Activated CD8-positive, alpha-beta T cell treated with anti-CD3 and anti-CD28 coated beads for 36 hours (primary cell): ENCODE data around the gene CYTH3. TPM values are rescaled to one million over a fixed set of nuclear protein-coding genes. Genes with fewer than 3 reads are reported as not detected.
A peak's percentile ranks its signal among the peaks of the same experiment; 100 is the strongest.

ENCODE experiments used
- ATAC-seq: fragments of 200-7000 bp; cut with Tn5 transposase; one replicate; pipeline ENCODE4 v1.10.0; 2021; ENCODE audit warnings: mild to moderate bottlenecking, moderate library complexity
- CTCF ChIA-PET: fragments of 350-600 bp; sonication (Branson Sonifier 250); formaldehyde crosslinking; loops from one replicate; lab custom pipeline; 2021; ENCODE audit warnings: antibody characterized with exemption; lab: Charles Lee
- POLR2A ChIA-PET: fragments of 350-600 bp; sonication (Branson Sonifier 250); formaldehyde crosslinking; loops from one replicate; lab custom pipeline; 2021; ENCODE audit warnings: antibody characterized with exemption; lab: Charles Lee
- DNase-seq: peaks from one replicate; pipeline ENCODE4 v3.0.0-alpha.2; 2020
- H3K27ac Mint-ChIP-seq: one replicate; pipeline ENCODE4 v1.8.0; 2021; ENCODE audit warnings: mild to moderate bottlenecking, mixed read lengths
- H3K27me3 Mint-ChIP-seq: one replicate; pipeline ENCODE4 v1.8.0; 2021; ENCODE audit warnings: mixed read lengths
- H3K36me3 Mint-ChIP-seq: one replicate; pipeline ENCODE4 v1.8.0; 2021; ENCODE audit warnings: low read depth, mixed read lengths
- H3K4me1 Mint-ChIP-seq: one replicate; pipeline ENCODE4 v1.8.0; 2021; ENCODE audit warnings: low read depth, mixed read lengths
- H3K4me3 Mint-ChIP-seq: one replicate; pipeline ENCODE4 v1.8.0; 2021; ENCODE audit warnings: mild to moderate bottlenecking, moderate library complexity, mixed read lengths
- H3K9me3 Mint-ChIP-seq: one replicate; pipeline ENCODE4 v1.8.0; 2021; ENCODE audit warnings: mixed read lengths
- CTCF ChIP-seq: fragments of 200-600 bp; IDR thresholded peaks from one replicate; pipeline ENCODE4 v1.8.0; 2022; ENCODE audit warnings: antibody characterized with exemption, mild to moderate bottlenecking
- intact Hi-C: fragments of 100-400 bp; cut with micrococcal nuclease; formaldehyde crosslinking; loops from one replicate; pipeline ENCODE4 v1.10.0; 2022
- total RNA-seq, 2 experiments: library from RNA; stranded (reverse); gene quantifications; one replicate each; pipeline ENCODE4 v1.2.3, GENCODE V29; 2021

Gene CYTH3
- total RNA-seq, 2 experiments from 2014 or later = 0.92 to 2.3 TPM

- TF ChIP-seq CTCF = no peak
- CTCF ChIA-PET = interaction anchor here (0.6 to 1.0 kb wide), 2 partner anchors 34 to 231 kb away, joined by 3 read pairs; no protein-coding TSS in a partner anchor
- H3K36me3 Mint-ChIP-seq = no peaks in the 10 kb centered on the region
- H3K9me3 Mint-ChIP-seq = no peaks in the 10 kb centered on the region
- H3K27ac Mint-ChIP-seq = no peak overlapping the region
- no peak overlapping the region for H3K4me3 Mint-ChIP-seq
- no peak for DNase-seq
- intact Hi-C loops = no loop called here
- H3K27me3 Mint-ChIP-seq = peaks cover 12% of the 10 kb centered on the region
- POLR2A ChIA-PET = interaction anchor here (0.7 to 1.8 kb wide), 2 partner anchors 15 to 64 kb away, joined by 3 to 4 read pairs; no protein-coding TSS in a partner anchor
- no peak for ATAC-seq
- peaks cover 51% of the 10 kb centered on the region for H3K4me1 Mint-ChIP-seq
Observed at GRCh38 chr7:6254866-6255265, 17.6 kb downstream of the CYTH3 start.

- no peak for TF ChIP-seq CTCF
- DNase-seq (no peak), ATAC-seq (no peak)
- POLR2A ChIA-PET = no interaction called here
- H3K36me3 Mint-ChIP-seq = no peaks in the 10 kb centered on the region
- H3K4me1 Mint-ChIP-seq = peaks cover 38% of the 10 kb centered on the region
- H3K4me3 Mint-ChIP-seq = no peak overlapping the region
- CTCF ChIA-PET = no interaction called here
- peaks cover 18% of the 10 kb centered on the region for H3K27me3 Mint-ChIP-seq
- intact Hi-C loops = no loop called here
- no peak overlapping the region for H3K27ac Mint-ChIP-seq
- H3K9me3 Mint-ChIP-seq = no peaks in the 10 kb centered on the region
Observed at GRCh38 chr7:6252748-6253147, 19.7 kb downstream of the CYTH3 start.

GRCh38 chr7:6252341-6252746 is 20.1 kb downstream of the CYTH3 start:
- H3K4me1 Mint-ChIP-seq = peaks cover 34% of the 10 kb centered on the region
- no peaks in the 10 kb centered on the region for H3K36me3 Mint-ChIP-seq
- intact Hi-C loops = no loop called here
- CTCF ChIA-PET = interaction anchor here (1.2 kb wide), 1 partner anchor 10 kb away, joined by 4 read pairs; no protein-coding TSS in a partner anchor
- ATAC-seq = no peak
- no peak overlapping the region for H3K4me3 Mint-ChIP-seq
- H3K27me3 Mint-ChIP-seq = peaks cover 18% of the 10 kb centered on the region
- no peak for TF ChIP-seq CTCF
- H3K9me3 Mint-ChIP-seq = no peaks in the 10 kb centered on the region
- no peak overlapping the region for H3K27ac Mint-ChIP-seq
- POLR2A ChIA-PET = no interaction called here
- DNase-seq = no peak

GRCh38 chr7:6251653-6252052 is 20.8 kb downstream of the CYTH3 start:
- H3K4me1 Mint-ChIP-seq = peaks cover 27% of the 10 kb centered on the region
- intact Hi-C loops = no loop called here
- H3K27me3 Mint-ChIP-seq = peaks cover 18% of the 10 kb centered on the region
- H3K27ac Mint-ChIP-seq = no peak overlapping the region
- CTCF ChIA-PET = interaction anchor here (1.2 kb wide), 2 partner anchors 11 to 114 kb away, joined by 3 to 4 read pairs; no protein-coding TSS in a partner anchor
- no peak overlapping the region for H3K4me3 Mint-ChIP-seq
- no peaks in the 10 kb centered on the region for H3K36me3 Mint-ChIP-seq
- H3K9me3 Mint-ChIP-seq = no peaks in the 10 kb centered on the region
- POLR2A ChIA-PET = no interaction called here
- ATAC-seq (no peak), DNase-seq (no peak)
- TF ChIP-seq CTCF = no peak

- POLR2A ChIA-PET = interaction anchor here (0.7 kb wide), 1 partner anchor 115 kb away, joined by 3 read pairs; no protein-coding TSS in a partner anchor
- peak; percentile 86 for ATAC-seq
Observed at GRCh38 chr7:6250364-6250833, 22.0 kb downstream of the CYTH3 start.

More at GRCh38 chr7:6250364-6250833, 22.0 kb downstream of the CYTH3 start:
- Mint-ChIP-seq H3K36me3 (no peaks in the 10 kb centered on the region), H3K9me3 (no peaks in the 10 kb centered on the region), H3K27ac (no peak overlapping the region), H3K4me3 (no peak overlapping the region), H3K4me1 (peaks cover 19% of the 10 kb centered on the region), H3K27me3 (peaks cover 18% of the 10 kb centered on the region)
- DNase-seq = peak; percentile 48
- TF ChIP-seq CTCF = no peak
- CTCF ChIA-PET = interaction anchor here (1.0 kb wide), 1 partner anchor 21 kb away, joined by 3 read pairs; no protein-coding TSS in a partner anchor
- intact Hi-C loops = no loop called here
